Measurements from ENCODE around the gene NRXN2. TPM values are rescaled to one million over a fixed set of nuclear protein-coding genes. Genes with fewer than 3 reads are reported as not detected.
"Not testable (repeated sequence)": the region's sequence is repeated elsewhere in the genome, so short reads cannot be mapped to it uniquely, and the experiment has no call there.

Gene NRXN2
- total and polyA plus RNA-seq, 10 of the 15 experiments (the other 5 are each of a cell fraction or from before 2014, with no cell fraction given), result 0.03 to 1.4 (median 0.23) TPM

- H3K27me3 ChIP-seq (replicated peaks in 1 of 2; ENCODE audit: control insufficient read depth in 2 of 2, insufficient read depth in 2 of 2, low read length in 1 of 2); ATAC-seq; H3K4me3 ChIP-seq; H2AFZ ChIP-seq (ENCODE audit: control insufficient read depth, low read depth, low read length); H3K9me3 ChIP-seq (replicated peaks; ENCODE audit: control insufficient read depth, insufficient read depth, low read length); H3K4me1 ChIP-seq (ENCODE audit: control insufficient read depth, insufficient read depth, low read length); BruUV-seq (replicated peaks); RAD21 ChIA-PET (ENCODE audit: unreplicated experiment); H3K27ac ChIP-seq (ENCODE audit: control insufficient read depth, insufficient read depth); DNase-seq (ENCODE audit: low read depth, low spot score); in situ Hi-C loops (cut with MboI); CTCF ChIA-PET; POLR2A ChIA-PET; H3K9ac ChIP-seq (ENCODE audit: control insufficient read depth, insufficient read depth, low read length); H3K79me2 ChIP-seq (ENCODE audit: control insufficient read depth, insufficient read depth, low read length); intact Hi-C loops (cut with micrococcal nuclease; ENCODE audit: unreplicated experiment); H4K20me1 ChIP-seq (ENCODE audit: control insufficient read depth, insufficient read depth); H3K36me3 ChIP-seq (ENCODE audit: control insufficient read depth in 2 of 2, insufficient read depth in 2 of 2, low read length in 1 of 2); SMC1A ChIA-PET (ENCODE audit: uncharacterized antibody, unreplicated experiment); H3K4me2 ChIP-seq (ENCODE audit: control insufficient read depth, insufficient read depth): not testable (repeated sequence)
- WGBS (ENCODE audit: insufficient coverage, insufficient replicate concordance, low lambda C conversion rate, missing lambda C conversion rate), result 0% methylated on average over 1 of the region's 1 CpG
- peak; percentile 27 for FAIRE-seq
These were observed 127.1 kb downstream of the NRXN2 start for GRCh38 chr11:64595922-64596321.

DNA sequence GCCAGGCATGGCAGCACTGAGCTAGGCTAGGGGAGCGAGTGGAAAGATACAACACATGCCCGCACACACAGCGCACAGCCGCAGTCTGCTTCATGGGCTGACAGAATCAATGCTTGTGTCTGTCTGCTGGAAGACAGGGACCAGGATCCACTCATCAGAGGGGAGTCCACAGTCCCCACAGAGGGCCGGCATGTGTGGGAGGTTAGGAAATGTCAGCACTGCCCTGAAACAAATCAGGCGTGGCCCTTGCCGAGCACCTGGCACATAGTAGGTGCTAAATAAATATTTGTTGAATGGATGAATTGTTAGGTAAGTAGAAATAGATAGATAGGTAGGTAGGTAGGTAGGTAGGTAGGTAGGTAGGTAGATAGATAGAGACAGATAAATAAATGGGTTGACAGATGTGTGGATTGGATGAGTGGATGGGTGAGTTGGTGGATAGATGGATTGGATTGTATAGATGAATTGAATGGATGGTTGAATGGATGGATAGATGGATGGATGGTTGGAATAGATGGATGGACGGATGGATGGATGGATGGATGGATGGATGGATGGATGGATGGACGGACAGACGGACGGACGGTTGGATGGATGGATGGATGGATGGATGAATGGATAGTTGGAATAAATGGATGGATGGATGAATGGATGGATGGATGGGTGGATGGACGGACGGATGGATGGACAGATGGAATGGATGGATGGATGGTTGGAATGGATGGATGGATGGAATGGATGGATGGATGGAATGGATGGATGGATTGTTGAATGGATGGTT, 128.6 kb downstream of the NRXN2 start:
- no peak for FAIRE-seq
- SMC1A ChIA-PET (ENCODE audit: uncharacterized antibody, unreplicated experiment), result no interaction called here
- no peaks in the 10 kb centered on the region for H3K79me2 ChIP-seq (ENCODE audit: control insufficient read depth, insufficient read depth, low read length)
- TF ChIP-seq RELB (IDR thresholded peaks at IDR 0.05; ENCODE audit: low read depth) (no peak), FOS (IDR thresholded peaks at IDR 0.05; ENCODE audit: borderline replicate concordance, extremely low read depth, insufficient read length) (no peak), CREB1 (IDR thresholded peaks at IDR 0.05; ENCODE audit: low read depth) (no peak), YY1 (IDR thresholded peaks at IDR 0.05; ENCODE audit: low read depth, low read length) (no peak), NRF1 (conservative IDR thresholded peaks at IDR 0.05; ENCODE audit: low read depth, low read length) (no peak), ZNF24 (IDR thresholded peaks at IDR 0.05) (no peak)
- TF ChIP-seq, protein P1, sequence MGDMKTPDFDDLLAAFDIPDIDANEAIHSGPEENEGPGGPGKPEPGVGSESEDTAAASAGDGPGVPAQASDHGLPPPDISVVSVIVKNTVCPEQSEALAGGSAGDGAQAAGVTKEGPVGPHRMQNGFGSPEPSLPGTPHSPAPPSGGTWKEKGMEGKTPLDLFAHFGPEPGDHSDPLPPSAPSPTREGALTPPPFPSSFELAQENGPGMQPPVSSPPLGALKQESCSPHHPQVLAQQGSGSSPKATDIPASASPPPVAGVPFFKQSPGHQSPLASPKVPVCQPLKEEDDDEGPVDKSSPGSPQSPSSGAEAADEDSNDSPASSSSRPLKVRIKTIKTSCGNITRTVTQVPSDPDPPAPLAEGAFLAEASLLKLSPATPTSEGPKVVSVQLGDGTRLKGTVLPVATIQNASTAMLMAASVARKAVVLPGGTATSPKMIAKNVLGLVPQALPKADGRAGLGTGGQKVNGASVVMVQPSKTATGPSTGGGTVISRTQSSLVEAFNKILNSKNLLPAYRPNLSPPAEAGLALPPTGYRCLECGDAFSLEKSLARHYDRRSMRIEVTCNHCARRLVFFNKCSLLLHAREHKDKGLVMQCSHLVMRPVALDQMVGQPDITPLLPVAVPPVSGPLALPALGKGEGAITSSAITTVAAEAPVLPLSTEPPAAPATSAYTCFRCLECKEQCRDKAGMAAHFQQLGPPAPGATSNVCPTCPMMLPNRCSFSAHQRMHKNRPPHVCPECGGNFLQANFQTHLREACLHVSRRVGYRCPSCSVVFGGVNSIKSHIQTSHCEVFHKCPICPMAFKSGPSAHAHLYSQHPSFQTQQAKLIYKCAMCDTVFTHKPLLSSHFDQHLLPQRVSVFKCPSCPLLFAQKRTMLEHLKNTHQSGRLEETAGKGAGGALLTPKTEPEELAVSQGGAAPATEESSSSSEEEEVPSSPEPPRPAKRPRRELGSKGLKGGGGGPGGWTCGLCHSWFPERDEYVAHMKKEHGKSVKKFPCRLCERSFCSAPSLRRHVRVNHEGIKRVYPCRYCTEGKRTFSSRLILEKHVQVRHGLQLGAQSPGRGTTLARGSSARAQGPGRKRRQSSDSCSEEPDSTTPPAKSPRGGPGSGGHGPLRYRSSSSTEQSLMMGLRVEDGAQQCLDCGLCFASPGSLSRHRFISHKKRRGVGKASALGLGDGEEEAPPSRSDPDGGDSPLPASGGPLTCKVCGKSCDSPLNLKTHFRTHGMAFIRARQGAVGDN (IDR thresholded peaks at IDR 0.05), result no peak

More for the DNA sequence above, 128.6 kb downstream of the NRXN2 start:
- Histone ChIP-seq H3K4me2 (ENCODE audit: control insufficient read depth, insufficient read depth) (no peak overlapping the region), H3K4me1 (ENCODE audit: control insufficient read depth, insufficient read depth, low read length) (no peaks in the 10 kb centered on the region), H3K9me3 (replicated peaks; ENCODE audit: control insufficient read depth, insufficient read depth, low read length) (no peaks in the 10 kb centered on the region; the same call in 1 of the 3 replicates), H3K27ac (ENCODE audit: control insufficient read depth, insufficient read depth) (no peak overlapping the region), H3K4me3 (no peak overlapping the region), H4K20me1 (ENCODE audit: control insufficient read depth, insufficient read depth) (no peaks in the 10 kb centered on the region), H3K27me3 (replicated peaks in 1 of 2; ENCODE audit: control insufficient read depth in 2 of 2, insufficient read depth in 2 of 2, low read length in 1 of 2) (no peaks in the 10 kb centered on the region), H3K9ac (ENCODE audit: control insufficient read depth, insufficient read depth, low read length) (no peak overlapping the region), H2AFZ (ENCODE audit: control insufficient read depth, low read depth, low read length) (no peak overlapping the region), H3K36me3 (ENCODE audit: control insufficient read depth in 2 of 2, insufficient read depth in 2 of 2, low read length in 1 of 2) (no peaks in the 10 kb centered on the region)
- POLR2A ChIA-PET, result no interaction called here
- intact Hi-C loops (cut with micrococcal nuclease; ENCODE audit: unreplicated experiment), result no loop called here
- in situ Hi-C loops (cut with MboI), result no loop called here
- CTCF ChIA-PET, result no interaction called here
- no TSS peak for BruUV-seq (replicated peaks)
- 55% methylated on average over 12 of the region's 14 CpGs for WGBS (ENCODE audit: insufficient coverage, insufficient replicate concordance, low lambda C conversion rate, missing lambda C conversion rate)
- DNase-seq (ENCODE audit: low read depth, low spot score), result no peak
- no peak for ATAC-seq
- RAD21 ChIA-PET (ENCODE audit: unreplicated experiment), result no interaction called here
